IMR-90 (cell line): ENCODE measurements around the gene SHISA8. TPM values are rescaled to one million over a fixed set of nuclear protein-coding genes. Genes with fewer than 3 reads are reported as not detected.

Experiments
- ATAC-seq: fragments of 200-7000 bp; cut with Tn5 transposase; 2 replicates; pipeline ENCODE4 v1.9.1; 2020; ENCODE audit warnings: low read depth, mild to moderate bottlenecking, moderate library complexity
- BruUV-seq: library from RNA; stranded (reverse); fragments of 400-500 nt; replicated peaks from 2 replicates; lab custom pipeline; 2021; lab: Mats Ljungman, UMichigan
- CTCF ChIA-PET: fragments of 300-600 bp; formaldehyde crosslinking; extraction: SDS; loops from one replicate; lab custom pipeline; 2021; ENCODE audit warnings: antibody characterized with exemption; lab: Yijun Ruan, JAX
- POLR2A ChIA-PET: fragments of 300-600 bp; sonication (Branson Sonifier 250); formaldehyde crosslinking; loops from one replicate; lab custom pipeline; 2022; ENCODE audit warnings: antibody characterized with exemption; ENCODE audit not compliant: unreplicated experiment; lab: Charles Lee
- DNase-seq: peaks from one replicate; pipeline ENCODE4 v3.0.0; 2013
- H2AFZ ChIP-seq: replicated peaks from 2 replicates; pipeline ENCODE3; 2013; ENCODE audit warnings: low read length, mild to moderate bottlenecking; ENCODE audit not compliant: poor library complexity
- H2AK5ac ChIP-seq: 2 replicates; pipeline ENCODE4 v1.6.1; 2013; ENCODE audit warnings: low read depth, low read length, inconsistent platforms
- H2AK9ac ChIP-seq: replicated peaks from 2 replicates; pipeline ENCODE3; 2013; ENCODE audit warnings: mild to moderate bottlenecking, low read depth, low read length, moderate library complexity; ENCODE audit not compliant: poor library complexity
- H2BK120ac ChIP-seq: 2 replicates; pipeline ENCODE4 v1.6.1; 2013; ENCODE audit warnings: low read depth, low read length, inconsistent platforms
- H2BK15ac ChIP-seq: 3 replicates; pipeline ENCODE4 v1.6.1; 2013; ENCODE audit warnings: low read depth, low read length, inconsistent platforms
- H2BK20ac ChIP-seq: 2 replicates; pipeline ENCODE4 v1.6.1; 2013; ENCODE audit warnings: low read depth, mild to moderate bottlenecking, inconsistent platforms, low read length, moderate library complexity
- H2BK5ac ChIP-seq: 2 replicates; pipeline ENCODE4 v1.6.1; 2013; ENCODE audit warnings: mild to moderate bottlenecking, low read depth, low read length, inconsistent platforms; ENCODE audit not compliant: poor library complexity, severe bottlenecking
- H3K14ac ChIP-seq: replicated peaks from 2 replicates; pipeline ENCODE4 v1.6.1; 2013; ENCODE audit warnings: low read depth, low read length, inconsistent platforms
- H3K18ac ChIP-seq: 2 replicates; pipeline ENCODE4 v1.6.1; 2013; ENCODE audit warnings: low read depth, low read length, control low read depth
- H3K23ac ChIP-seq: 2 replicates; pipeline ENCODE4 v1.6.1; 2013; ENCODE audit warnings: low read depth, low read length, inconsistent platforms
- H3K27ac ChIP-seq: 2 replicates; pipeline ENCODE4 v1.5.1; 2013; ENCODE audit warnings: mild to moderate bottlenecking, control low read depth, low read length; ENCODE audit not compliant: insufficient read depth
- H3K27me3 ChIP-seq: 2 replicates; pipeline ENCODE4 v1.6.1; 2013; ENCODE audit warnings: low read length; ENCODE audit not compliant: control insufficient read depth, insufficient read depth
- H3K36me3 ChIP-seq: 2 replicates; pipeline ENCODE4 v1.6.1; 2013; ENCODE audit warnings: low read length, mixed read lengths; ENCODE audit not compliant: control insufficient read depth, insufficient read depth
- H3K4ac ChIP-seq: 2 replicates; pipeline ENCODE4 v1.6.1; 2013; ENCODE audit warnings: low read depth, low read length, inconsistent platforms
- H3K4me1 ChIP-seq: 2 replicates; pipeline ENCODE4 v1.6.1; 2013; ENCODE audit warnings: low read length, mixed read lengths; ENCODE audit not compliant: control insufficient read depth, insufficient read depth
- H3K4me2 ChIP-seq: 2 replicates; pipeline ENCODE4 v1.6.1; 2013; ENCODE audit warnings: low read depth, mild to moderate bottlenecking, control low read depth, low read length, moderate library complexity
- H3K4me3 ChIP-seq: 2 replicates; pipeline ENCODE4 v1.5.1; 2013; ENCODE audit warnings: low read depth, mild to moderate bottlenecking, control low read depth, low read length, moderate library complexity; ENCODE audit not compliant: insufficient read depth
- H3K56ac ChIP-seq: 2 replicates; pipeline ENCODE4 v1.6.1; 2013; ENCODE audit warnings: low read length, inconsistent platforms; ENCODE audit not compliant: insufficient read depth; ENCODE audit errors: extremely low read depth
- H3K79me1 ChIP-seq, 2 experiments: 2 replicates each; pipeline ENCODE4 v1.6.1; 2013; ENCODE audit warnings: low read length in 2 of 2, inconsistent platforms in 1 of 2, low read depth in 1 of 2
- H3K9ac ChIP-seq: 2 replicates; pipeline ENCODE4 v1.6.1; 2013; ENCODE audit warnings: low read depth, low read length, control low read depth
- H3K9me1 ChIP-seq: 2 replicates; pipeline ENCODE4 v1.6.1; 2013; ENCODE audit warnings: low read length, inconsistent platforms; ENCODE audit not compliant: insufficient read depth
- H3K9me3 ChIP-seq: 2 replicates; pipeline ENCODE4 v1.6.1; 2013; ENCODE audit warnings: low read length; ENCODE audit not compliant: control insufficient read depth, insufficient read depth
- H4K20me1 ChIP-seq: 2 replicates; pipeline ENCODE4 v1.6.1; 2013; ENCODE audit warnings: low read length, inconsistent platforms; ENCODE audit not compliant: insufficient read depth
- H4K5ac ChIP-seq: 2 replicates; pipeline ENCODE4 v1.6.1; 2013; ENCODE audit warnings: mild to moderate bottlenecking, low read depth, low read length, control low read depth
- H4K8ac ChIP-seq, 2 experiments: 2 replicates each; pipeline ENCODE4 v1.6.1; 2013; ENCODE audit warnings: low read depth in 2 of 2, low read length in 2 of 2, control low read depth in 1 of 2, inconsistent platforms in 1 of 2
- H4K91ac ChIP-seq: 2 replicates; pipeline ENCODE4 v1.6.1; 2013; ENCODE audit warnings: low read depth, low read length, inconsistent platforms; ENCODE audit not compliant: insufficient read depth
- NFE2L2 ChIP-seq: fragments of 150-350 bp; IDR thresholded peaks from 2 replicates; pipeline ENCODE4 v1.6.1; 2016; ENCODE audit warnings: low read depth, mild to moderate bottlenecking, low read length
- RCOR1 ChIP-seq: IDR thresholded peaks from 2 replicates; pipeline ENCODE4 v1.6.1; 2012; ENCODE audit warnings: mild to moderate bottlenecking, low read length, improper control_type of control experiment; ENCODE audit not compliant: insufficient replicate concordance
- RFX5 ChIP-seq: IDR thresholded peaks from 2 replicates; pipeline ENCODE4 v1.8.0; 2012; ENCODE audit warnings: low read depth, mild to moderate bottlenecking, low read length, moderate library complexity
- WGBS, 2 experiments: methylation state at CpG; one replicate each; pipeline versions ENCODE4 v1.1.5 to v1.1.7; 2013; ENCODE audit warnings: missing lambda C conversion rate in 2 of 2; ENCODE audit not compliant: insufficient read length in 1 of 2; ENCODE audit errors: extremely low coverage in 2 of 2; 5-methylcytosine and 5-hydroxymethylcytosine counted together
- dilution Hi-C: fragments of 300-500 bp; cut with HindIII; formaldehyde crosslinking; loops from one replicate; pipeline ENCODE4 v1.14.3; 2018; ENCODE audit warnings: low sequenced_read_pairs; ENCODE audit not compliant: unreplicated experiment
- in situ Hi-C: fragments of 300-500 bp; cut with MboI; formaldehyde crosslinking; loops from 3 replicates; pipeline ENCODE4 v1.14.3; 2019; ENCODE audit warnings: low sequenced_read_pairs, inconsistent platforms, mixed read lengths
- intact Hi-C: fragments of 100-400 bp; cut with micrococcal nuclease; formaldehyde crosslinking; loops from 2 replicates; pipeline ENCODE4 v1.10.0; 2022
- polyA plus RNA-seq, 3 experiments: library from polyadenylated mRNA; depleted of rRNA; stranded (reverse); fragments of >200 nt; gene quantifications; 2 replicates each; pipeline ENCODE4 v1.2.3, GENCODE V29; 2012; ENCODE audit warnings: low replicate concordance in 1 of 3
- total RNA-seq: library from RNA; depleted of rRNA; stranded (reverse); fragments of >200 nt; gene quantifications from 2 replicates; pipeline ENCODE4 v1.2.3, GENCODE V29; 2012
- TF ChIP-seq, protein P1 (sequence below): fragments of 150-350 bp; IDR thresholded peaks from 2 replicates; pipeline ENCODE4 v1.6.1; 2017; ENCODE audit warnings: mild to moderate bottlenecking, antibody characterized with exemption, low read length, low read depth

Gene SHISA8
- total and polyA plus RNA-seq, 2 of the 4 experiments (the other 2 are of a cell fraction) = not detected

DNA sequence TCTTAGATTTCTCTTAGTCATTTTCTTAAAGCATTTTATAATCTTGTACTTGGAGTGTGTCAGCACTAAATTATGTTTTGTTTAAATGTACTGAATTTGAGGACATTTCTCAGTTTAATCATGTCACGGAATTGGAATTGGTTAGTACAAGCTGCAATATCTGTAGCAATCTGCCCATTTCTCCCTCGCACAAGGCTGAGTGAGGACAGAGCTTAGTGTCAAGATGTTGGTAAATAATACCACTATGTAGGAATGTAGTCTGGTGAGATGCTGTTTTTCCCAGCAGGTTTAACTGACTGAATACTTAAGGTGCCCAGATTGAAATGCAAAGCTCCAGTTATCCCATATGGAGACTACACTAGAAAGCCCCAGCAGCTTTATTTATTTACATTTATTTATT lies 51.4 kb downstream of the SHISA8 start:
- no peak for ATAC-seq
- Histone ChIP-seq H3K56ac (no peak overlapping the region), H3K14ac (no peak overlapping the region), H2BK20ac (no peak overlapping the region), H4K8ac (no peak overlapping the region), H4K20me1 (peaks cover 19% of the 10 kb centered on the region; the same call in 1 of the 2 replicates), H2AK9ac (no peak overlapping the region), H3K4me3 (no peak overlapping the region), H4K91ac (no peak overlapping the region), H2BK5ac (no peak overlapping the region), H3K27ac (no peak overlapping the region), H3K9ac (no peak overlapping the region), H3K23ac (no peak overlapping the region), H3K4me2 (no peak overlapping the region), H4K5ac (no peak overlapping the region; the same call in 1 of the 2 replicates), H3K4ac (no peak overlapping the region), H2BK15ac (no peak overlapping the region), H2BK120ac (no peak overlapping the region), H3K79me1 (peaks cover 7 to 48% of the 10 kb centered on the region in 2 experiments; a peak in 3 of 4 replicates), H3K4me1 (peaks cover 16% of the 10 kb centered on the region), H3K9me3 (no peaks in the 10 kb centered on the region), H2AK5ac (no peak overlapping the region; the same call in 1 of the 2 replicates), H3K27me3 (no peaks in the 10 kb centered on the region), H3K18ac (no peak overlapping the region), H2AFZ (no peak overlapping the region), H3K36me3 (peaks cover 9% of the 10 kb centered on the region), H3K9me1 (peaks cover 20% of the 10 kb centered on the region)
- TF ChIP-seq RFX5 = no peak
- TF ChIP-seq, protein P1, sequence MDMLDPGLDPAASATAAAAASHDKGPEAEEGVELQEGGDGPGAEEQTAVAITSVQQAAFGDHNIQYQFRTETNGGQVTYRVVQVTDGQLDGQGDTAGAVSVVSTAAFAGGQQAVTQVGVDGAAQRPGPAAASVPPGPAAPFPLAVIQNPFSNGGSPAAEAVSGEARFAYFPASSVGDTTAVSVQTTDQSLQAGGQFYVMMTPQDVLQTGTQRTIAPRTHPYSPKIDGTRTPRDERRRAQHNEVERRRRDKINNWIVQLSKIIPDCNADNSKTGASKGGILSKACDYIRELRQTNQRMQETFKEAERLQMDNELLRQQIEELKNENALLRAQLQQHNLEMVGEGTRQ = no peak
- TF ChIP-seq RCOR1 = no peak
- TF ChIP-seq NFE2L2 = no peak
- no peak for DNase-seq
- ChIA-PET POLR2A (no interaction called here), CTCF (no interaction called here)
- intact Hi-C loops (no loop called here), dilution Hi-C loops (no loop called here), in situ Hi-C loops (no loop called here)
- WGBS, 2 experiments = 100% methylated on average over 1 of the region's 2 CpGs; no CpG with 5 or more reads in 1 of the 2 experiments
- no TSS peak for BruUV-seq
